ENCODE data around the gene SRPK3.

GRCh38 chrX:153829549-153829798, 48.6 kb downstream of the SRPK3 start:
- TF ChIP-seq CTCF (IDR thresholded peaks at IDR 0.05; ENCODE audit: low read length) (no peak), EZH2 (IDR thresholded peaks at IDR 0.05; ENCODE audit: borderline replicate concordance, low read length) (no peak)
